Heart left ventricle (tissue), 16 donors: ENCODE results near the gene CYSRT1. TPM values are rescaled to one million over a fixed set of nuclear protein-coding genes. Genes with fewer than 3 reads are reported as not detected.
A peak's percentile ranks its signal among the peaks of the same experiment; 100 is the strongest.

Experiments
- ATAC-seq, 4 donors: fragments of 200-7000 bp; cut with Tn5 transposase; one replicate each; pipeline ENCODE4 v1.9.1; 2020 to 2022; ENCODE audit warnings: moderate library complexity in 4 of 4, mild to moderate bottlenecking in 3 of 4, moderate number of reproducible peaks in 1 of 4
- DNase-seq, 5 donors: peaks; one replicate each; pipeline ENCODE4 v3.0.0-alpha.2; 2020
- H3K27ac ChIP-seq, 12 donors: fragments of 200-600 bp; sonication (generic) in 4 of 12; one replicate each; pipeline versions ENCODE4 v1.5.0 to v1.8.0; 2016 to 2022; ENCODE audit warnings: mild to moderate bottlenecking in 2 of 12
- H3K27me3 ChIP-seq, 9 donors: fragments of 200-600 bp; sonication (generic) in 2 of 9; one replicate each; pipeline versions ENCODE4 v1.5.1 to v1.8.0; 2016 to 2022; ENCODE audit warnings: mild to moderate bottlenecking in 3 of 9
- H3K36me3 ChIP-seq, 9 donors: fragments of 200-600 bp; sonication (generic) in 2 of 9; one replicate each; pipeline versions ENCODE4 v1.5.0 to v1.8.0; 2018 to 2022; ENCODE audit warnings: mild to moderate bottlenecking in 2 of 9
- H3K4me1 ChIP-seq, 12 donors: fragments of 200-600 bp; sonication (generic) in 4 of 12; one replicate each; pipeline versions ENCODE4 v1.5.0 to v1.8.0; 2016 to 2022; ENCODE audit warnings: mild to moderate bottlenecking in 3 of 12
- H3K4me3 ChIP-seq, 12 donors: fragments of 200-600 bp; sonication (generic) in 4 of 12; one replicate each; pipeline versions ENCODE4 v1.5.0 to v1.8.0; 2017 to 2022; ENCODE audit warnings: mild to moderate bottlenecking in 9 of 12, moderate library complexity in 4 of 12
- H3K9me3 ChIP-seq, 12 donors: fragments of 200-600 bp; sonication (generic) in 4 of 12; one replicate each; pipeline versions ENCODE4 v1.5.0 to v1.8.0; 2016 to 2022; ENCODE audit warnings: mild to moderate bottlenecking in 1 of 12
- CTCF ChIP-seq, 12 donors: fragments of 200-600 bp; sonication (generic) in 4 of 12; IDR thresholded peaks; one replicate each; pipeline versions ENCODE4 v1.5.0 to v1.8.0; 2018 to 2022; ENCODE audit warnings: antibody characterized with exemption in 12 of 12, mild to moderate bottlenecking in 5 of 12
- POLR2A ChIP-seq, 2 donors: fragments of 450-650 bp; IDR thresholded peaks; one replicate each; pipeline ENCODE4 v1.6.1; 2017; ENCODE audit warnings: antibody characterized with exemption in 2 of 2, mild to moderate bottlenecking in 2 of 2, moderate library complexity in 2 of 2
- WGBS, 4 donors: extraction: QIAGEN DNeasy Blood & Tissue Kit in 2 of 4; methylation state at CpG; one replicate each; pipeline versions ENCODE4 v1.1.5 to v1.1.7; 2013 to 2018; 5-methylcytosine and 5-hydroxymethylcytosine counted together
- intact Hi-C, 10 donors: fragments of 100-400 bp; cut with DNase I; formaldehyde crosslinking; loops; one replicate each; pipeline versions ENCODE4 v1.11.1 to v1.14.2; 2022
- polyA plus RNA-seq, 2 donors: library from polyadenylated mRNA; stranded (reverse); fragments of 200-250 nt; gene quantifications; one replicate each; pipeline ENCODE4 v1.2.3, GENCODE V29; 2013
- total RNA-seq, 9 donors: library from RNA; depleted of rRNA in 2 of 9; stranded (reverse); fragments of >200 nt in 2 of 9; fragmentation: NEBNext Ultra II Directional in 3 of 9; extraction: Animal tissue kit (Norgen Biotek cat#: 25700) in 3 of 9; gene quantifications; one replicate each; pipeline versions ENCODE4 v1.1.0 to v1.2.4, GENCODE V29; 2016 to 2023
- donor health status: ischemic (EF 13 %, LVEDD 7.1; RV severe dilation, severe dysfunction).
- donor health status: healthy with polysubstance abuse.
- donor health status: DM: no; HTN: yes; CAD: no.
- donor health status: DM: no; HTN: no; CAD: no.
- donor health status: ischemic (EF 25% LVEDD 6.9; RV normal size, moderate dysfunction).
- donor health status: ischemic (EF 25% LVEDD 5.7; RV mildly dilated, moderate dysfunction).
- donor health status: healthy.
- donor health status: DM: yes; HTN: yes; CAD: no.
- donor health status: ischemic (EF 35%, LVEDD 5.7; RV mildly dilated, moderate dysfunction).
- donor health status: nonischemic (EF 11% LVEDD 7.7; RV severe dilation, severe dysfunction).
- donor health status: DM: yes; HTN: yes; CAD: no.
- donor health status: PGD.
- donor health status: ischemic (EF 29% LVEDD 5.4; RV normal size, mild dysfunction).
- donor health status: nonischemic (EF 23%, LVEDD 6.1; RV moderate dilation, normal function).

The CYSRT1 gene
- total and polyA plus RNA-seq, 11 donors, result 0.14 to 0.61 (median 0.27) TPM; not detected in 3

- no peaks in the 10 kb centered on the region for H3K9me3 ChIP-seq
- DNase-seq (no peak), ATAC-seq (no peak)
- intact Hi-C loops, result no loop called here
- peaks cover 0 to 32% (median 22%) of the 10 kb centered on the region in 12 donors for H3K4me1 ChIP-seq
- H3K4me3 ChIP-seq, result no peak overlapping the region
- WGBS, 4 donors, result 89 to 91% (median 90%) methylated on average over 4 to 6 of the region's 6 CpGs
- TF ChIP-seq CTCF (IDR thresholded peaks at IDR 0.05), result no peak
- TF ChIP-seq POLR2A (IDR thresholded peaks at IDR 0.05), result no peak
- no peak overlapping the region for H3K27ac ChIP-seq
- no peaks in the 10 kb centered on the region for H3K27me3 ChIP-seq
- H3K36me3 ChIP-seq, result peaks cover 0 to 12% (median 10%) of the 10 kb centered on the region in 9 donors
These were observed 22.9 kb downstream of the CYSRT1 start for GRCh38 chr9:137247916-137248175.

- DNase-seq, result no peak
- Histone ChIP-seq H3K4me1 (peaks cover 0 to 31% (median 14%) of the 10 kb centered on the region in 12 donors), H3K4me3 (no peak overlapping the region), H3K36me3 (no peaks in the 10 kb centered on the region), H3K27ac (peak overlapping the region in 9 of 12 donors; percentile 8 to 63 (median 46)), H3K27me3 (no peaks in the 10 kb centered on the region), H3K9me3 (no peaks in the 10 kb centered on the region)
- no peak for TF ChIP-seq CTCF (IDR thresholded peaks at IDR 0.05)
- no peak for TF ChIP-seq POLR2A (IDR thresholded peaks at IDR 0.05)
- intact Hi-C loops, result no loop called here
- WGBS, 4 donors, result 36 to 61% (median 52%) methylated on average over 9 to 17 of the region's 18 CpGs
- peak in 3 of 4 donors; percentile 2 to 46 (median 34) for ATAC-seq
These were observed 25.6 kb downstream of the CYSRT1 start for GRCh38 chr9:137250329-137251193.

GRCh38 chr9:137251194-137251461 is 26.2 kb downstream of the CYSRT1 start, which contains the start of gene STPG3:
STPG3 (plus strand) TSS chr9:137251286; CDS start chr9:137251287, 1 bp downstream.
- 60 to 83% (median 69%) methylated on average over 4 of the region's 4 CpGs for WGBS, 4 donors
- Histone ChIP-seq H3K9me3 (no peaks in the 10 kb centered on the region), H3K27ac (peak within 1 kb of the TSS in 9 of 12 donors; percentile 8 to 63 (median 46)), H3K27me3 (no peaks in the 10 kb centered on the region), H3K4me1 (peaks cover under 1 to 37% (median 18%) of the 10 kb centered on the region in 12 donors), H3K36me3 (peaks cover 0 to under 1% (median 0%) of the 10 kb centered on the region in 9 donors), H3K4me3 (no peak within 1 kb of the TSS)
- ATAC-seq (no peak), DNase-seq (no peak)
- intact Hi-C loops, result no loop called here
- TF ChIP-seq POLR2A (IDR thresholded peaks at IDR 0.05) (no peak), CTCF (IDR thresholded peaks at IDR 0.05) (no peak)

- no peaks in the 10 kb centered on the region for H3K27me3 ChIP-seq
- H3K27ac ChIP-seq, result no peak overlapping the region
- intact Hi-C loops, result no loop called here
- H3K4me3 ChIP-seq, result no peak overlapping the region
- no peaks in the 10 kb centered on the region for H3K9me3 ChIP-seq
- TF ChIP-seq CTCF (IDR thresholded peaks at IDR 0.05) (no peak), POLR2A (IDR thresholded peaks at IDR 0.05) (no peak)
- ATAC-seq (no peak), DNase-seq (peak in 1 of 5 donors; percentile 65)
- peaks cover 6 to 43% (median 23%) of the 10 kb centered on the region in 12 donors for H3K4me1 ChIP-seq
- WGBS, 4 donors, result 90 to 94% (median 90%) methylated on average over 16 to 22 of the region's 22 CpGs
- H3K36me3 ChIP-seq, result peaks cover 0 to 6% (median 2%) of the 10 kb centered on the region in 9 donors
These were observed 26.7 kb downstream of the CYSRT1 start for GRCh38 chr9:137251490-137252268.
